Suppressor macrophage (primary cell): Measurements from ENCODE around the gene CAMK1G.
A peak's percentile ranks its signal among the peaks of the same experiment; 100 is the strongest.

Source experiments
- DNase-seq, 4 experiments: peaks; one replicate each; pipeline ENCODE4 v3.0.0-alpha.2; 2020 to 2022
- total RNA-seq, 17 experiments: gene quantifications; one replicate each; lab custom pipeline; 2026; ENCODE audit warnings: mixed read lengths in 6 of 17, inconsistent platforms in 3 of 17; lab: John Stamatoyannopoulos, UW

CAMK1G gene
- total RNA-seq = 0 to 7.7 (median 0.16) reads per million in 17 experiments

GRCh38 chr1:209583408-209583807 lies at the start of gene CAMK1G:
CAMK1G (plus strand) TSS chr1:209583714; CDS start chr1:209594984, 11,270 bp downstream.
- no peak for DNase-seq

- no peak for DNase-seq
Observed at GRCh38 chr1:209534496-209535250, 48.8 kb upstream of the CAMK1G start.

GRCh38 chr1:209536843-209537242 lies 46.7 kb upstream of the CAMK1G start:
- DNase-seq = no peak

- DNase-seq = no peak
Observed at GRCh38 chr1:209537336-209538114, 46.0 kb upstream of the CAMK1G start.

GRCh38 chr1:209539576-209539975 lies 43.9 kb upstream of the CAMK1G start:
- no peak for DNase-seq

GRCh38 chr1:209542585-209542984 lies 40.9 kb upstream of the CAMK1G start:
- DNase-seq = no peak

- DNase-seq = no peak
Observed at GRCh38 chr1:209544098-209544497, 39.4 kb upstream of the CAMK1G start.

GRCh38 chr1:209545423-209545822 lies 38.1 kb upstream of the CAMK1G start:
- DNase-seq = no peak

GRCh38 chr1:209546390-209547085 lies 37.0 kb upstream of the CAMK1G start:
- DNase-seq = peak; percentile 21 to 52 (median 39)

GRCh38 chr1:209547626-209548025 lies 35.9 kb upstream of the CAMK1G start:
- no peak for DNase-seq

- DNase-seq = no peak
Observed at GRCh38 chr1:209549443-209550205, 33.9 kb upstream of the CAMK1G start.

GRCh38 chr1:209550519-209550918 lies 33.0 kb upstream of the CAMK1G start:
- no peak for DNase-seq

- no peak for DNase-seq
Observed at GRCh38 chr1:209552406-209553264, 30.9 kb upstream of the CAMK1G start.

- DNase-seq = no peak
Observed at GRCh38 chr1:209554761-209555611, 28.5 kb upstream of the CAMK1G start.

- no peak for DNase-seq
Observed at GRCh38 chr1:209556162-209556690, 27.3 kb upstream of the CAMK1G start.

- no peak for DNase-seq
Observed at GRCh38 chr1:209557221-209557620, 26.3 kb upstream of the CAMK1G start.

GRCh38 chr1:209560529-209560928 lies 23.0 kb upstream of the CAMK1G start:
- no peak for DNase-seq

GRCh38 chr1:209560952-209561351 lies 22.6 kb upstream of the CAMK1G start:
- no peak for DNase-seq

GRCh38 chr1:209561532-209561931 lies 22.0 kb upstream of the CAMK1G start:
- DNase-seq = no peak

GRCh38 chr1:209564849-209565248 lies 18.7 kb upstream of the CAMK1G start:
- DNase-seq = no peak
